A673 (cell line): Measurements from ENCODE around the gene ABCC11. TPM values are rescaled to one million over a fixed set of nuclear protein-coding genes. Genes with fewer than 3 reads are reported as not detected.

Experiments
- BruUV-seq: library from RNA; stranded (reverse); fragments of 400-500 nt; replicated peaks from 2 replicates; lab custom pipeline; 2021; lab: Mats Ljungman, UMichigan
- CTCF ChIA-PET: fragments of 300-600 bp; sonication (Branson Sonifier 250); formaldehyde crosslinking; loops from one replicate; lab custom pipeline; 2022; ENCODE audit warnings: antibody characterized with exemption; lab: Charles Lee
- POLR2A ChIA-PET: fragments of 300-600 bp; sonication (Branson Sonifier 250); formaldehyde crosslinking; loops from one replicate; lab custom pipeline; 2022; ENCODE audit warnings: antibody characterized with exemption; ENCODE audit not compliant: low non-redundant PET; lab: Charles Lee
- DNase-seq: peaks from one replicate; pipeline ENCODE4 v3.0.0-alpha.2; 2015; ENCODE audit warnings: low spot score
- H3K27ac ChIP-seq: fragments of 200-600 bp; sonication (generic); 2 replicates; pipeline ENCODE4 v1.5.1; 2016; ENCODE audit warnings: mixed run types, low read depth, mild to moderate bottlenecking, mixed read lengths, antibody characterized with exemption, low read length; ENCODE audit not compliant: poor library complexity, severe bottlenecking
- H3K27me3 ChIP-seq: fragments of 200-600 bp; sonication (generic); replicated peaks from 2 replicates; pipeline ENCODE4 v1.6.1; 2017; ENCODE audit warnings: mixed run types, low read depth, mild to moderate bottlenecking, mixed read lengths, antibody characterized with exemption, low read length; ENCODE audit not compliant: insufficient read depth, poor library complexity
- H3K36me3 ChIP-seq: fragments of 200-600 bp; sonication (generic); 2 replicates; pipeline ENCODE4 v1.6.1; 2016; ENCODE audit warnings: mixed run types, mild to moderate bottlenecking, mixed read lengths, antibody characterized with exemption, low read length; ENCODE audit not compliant: insufficient read depth, poor library complexity, severe bottlenecking
- H3K4me1 ChIP-seq: fragments of 200-600 bp; sonication (generic); 2 replicates; pipeline ENCODE4 v1.6.1; 2017; ENCODE audit warnings: mixed run types, mild to moderate bottlenecking, mixed read lengths, antibody characterized with exemption, low read length; ENCODE audit not compliant: insufficient read depth, poor library complexity, severe bottlenecking
- H3K4me3 ChIP-seq: fragments of 200-600 bp; sonication (generic); 2 replicates; pipeline ENCODE4 v1.5.1; 2016; ENCODE audit warnings: low read depth, mixed run types, mild to moderate bottlenecking, mixed read lengths, low read length; ENCODE audit not compliant: poor library complexity, severe bottlenecking
- H3K9me3 ChIP-seq: fragments of 200-600 bp; sonication (generic); 2 replicates; pipeline ENCODE4 v1.6.1; 2016; ENCODE audit warnings: mixed run types, low read depth, mild to moderate bottlenecking, mixed read lengths, antibody characterized with exemption, low read length; ENCODE audit not compliant: poor library complexity, severe bottlenecking
- EZH2 ChIP-seq: fragments of 200-600 bp; sonication (generic); IDR thresholded peaks from 2 replicates; pipeline ENCODE4 v1.6.1; 2017; ENCODE audit warnings: borderline replicate concordance, low read depth, mild to moderate bottlenecking, mixed read lengths, antibody characterized with exemption, low read length; ENCODE audit not compliant: poor library complexity, severe bottlenecking
- intact Hi-C: fragments of 100-400 bp; cut with micrococcal nuclease; formaldehyde crosslinking; loops from one replicate; pipeline ENCODE4 v1.10.0; 2022; ENCODE audit not compliant: unreplicated experiment
- total RNA-seq: library from RNA; stranded (reverse); gene quantifications from 2 replicates; pipeline ENCODE4 v1.2.3, GENCODE V29; 2021
- TF ChIP-seq, protein P1 (sequence below): fragments of 300-800, 200-600 bp; sonication (generic); conservative IDR thresholded peaks from 2 replicates; pipeline ENCODE4 v1.5.1; 2017; ENCODE audit warnings: low read depth, mild to moderate bottlenecking, antibody characterized with exemption, low read length, moderate library complexity, mixed read lengths

The ABCC11 gene
- total RNA-seq, 1 experiment from 2014 or later, result not detected

DNA sequence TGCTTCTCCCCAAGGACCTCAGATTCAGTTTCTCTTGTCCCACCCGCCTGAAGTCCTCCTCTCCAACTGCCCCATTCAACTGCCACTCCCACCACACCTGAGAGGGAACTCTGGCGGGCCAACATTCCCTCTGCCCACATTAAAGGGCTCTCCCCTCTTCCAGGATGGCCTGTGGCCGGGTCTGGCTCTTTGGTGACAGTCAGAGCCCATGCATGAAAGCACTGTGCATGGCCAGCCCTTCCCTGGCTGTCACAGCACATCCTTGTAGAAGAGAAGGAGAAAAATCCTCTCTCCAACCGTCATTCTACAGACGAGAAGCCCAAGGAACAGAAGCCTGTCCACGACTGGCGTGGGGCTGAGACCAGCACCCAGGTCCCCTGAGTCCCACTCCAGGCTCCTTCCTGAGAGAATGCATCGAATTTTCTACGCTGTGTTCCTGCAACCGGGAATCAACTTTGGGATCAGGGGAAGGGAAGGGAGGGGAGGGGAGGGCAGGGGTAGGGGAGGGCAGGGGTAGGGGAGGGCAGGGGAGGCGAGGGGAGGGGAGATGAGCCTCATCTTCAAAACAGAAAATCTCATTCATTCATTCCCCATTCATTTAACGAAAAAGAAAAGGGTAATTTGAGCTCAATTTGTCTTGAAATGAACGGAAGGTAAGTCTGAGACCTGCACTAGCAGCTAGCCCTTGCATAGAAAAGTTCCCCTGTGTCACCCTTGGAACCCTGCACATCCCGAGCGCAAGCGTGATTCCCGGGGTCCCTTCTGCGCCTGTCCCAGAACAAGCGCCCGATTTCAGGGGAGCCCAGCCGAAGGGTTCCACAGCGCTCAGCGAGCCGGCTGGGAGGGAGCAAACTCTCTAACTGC lies 91.2 kb downstream of the ABCC11 start, which contains the start of gene ABCC12:
Gene ABCC12, minus strand, starts transcription at position 68 of the 864 bp plus-strand sequence. CDS start 9,569 bp downstream, outside the sequence.
- POLR2A ChIA-PET, result no interaction called here
- no peaks in the 10 kb centered on the region for H3K9me3 ChIP-seq
- no peaks in the 10 kb centered on the region for H3K36me3 ChIP-seq
- H3K27ac ChIP-seq, result no peak within 1 kb of the TSS
- no TSS peak for BruUV-seq
- H3K27me3 ChIP-seq, result no peaks in the 10 kb centered on the region
- CTCF ChIA-PET, result interaction anchor here (0.9 kb wide), 1 partner anchor 572 kb away, joined by 4 read pairs; no protein-coding TSS in a partner anchor
- intact Hi-C loops, result loop anchor here (2.0 to 5.0 kb wide), 2 partner anchors 1013 to 1119 kb away; partner anchors contain the start of gene NETO2
- H3K4me3 ChIP-seq, result no peak within 1 kb of the TSS
- H3K4me1 ChIP-seq, result no peaks in the 10 kb centered on the region
- no peak for TF ChIP-seq EZH2
- TF ChIP-seq, protein P1, sequence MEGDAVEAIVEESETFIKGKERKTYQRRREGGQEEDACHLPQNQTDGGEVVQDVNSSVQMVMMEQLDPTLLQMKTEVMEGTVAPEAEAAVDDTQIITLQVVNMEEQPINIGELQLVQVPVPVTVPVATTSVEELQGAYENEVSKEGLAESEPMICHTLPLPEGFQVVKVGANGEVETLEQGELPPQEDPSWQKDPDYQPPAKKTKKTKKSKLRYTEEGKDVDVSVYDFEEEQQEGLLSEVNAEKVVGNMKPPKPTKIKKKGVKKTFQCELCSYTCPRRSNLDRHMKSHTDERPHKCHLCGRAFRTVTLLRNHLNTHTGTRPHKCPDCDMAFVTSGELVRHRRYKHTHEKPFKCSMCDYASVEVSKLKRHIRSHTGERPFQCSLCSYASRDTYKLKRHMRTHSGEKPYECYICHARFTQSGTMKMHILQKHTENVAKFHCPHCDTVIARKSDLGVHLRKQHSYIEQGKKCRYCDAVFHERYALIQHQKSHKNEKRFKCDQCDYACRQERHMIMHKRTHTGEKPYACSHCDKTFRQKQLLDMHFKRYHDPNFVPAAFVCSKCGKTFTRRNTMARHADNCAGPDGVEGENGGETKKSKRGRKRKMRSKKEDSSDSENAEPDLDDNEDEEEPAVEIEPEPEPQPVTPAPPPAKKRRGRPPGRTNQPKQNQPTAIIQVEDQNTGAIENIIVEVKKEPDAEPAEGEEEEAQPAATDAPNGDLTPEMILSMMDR, result no peak
- DNase-seq, result no peak

GRCh38 chr16:48153774-48154173 lies 93.6 kb downstream of the ABCC11 start:
- H3K27me3 ChIP-seq, result peaks cover 7% of the 10 kb centered on the region
- TF ChIP-seq, protein P1, result no peak
- no peak for TF ChIP-seq EZH2
- H3K9me3 ChIP-seq, result peaks cover 9% of the 10 kb centered on the region
- intact Hi-C loops, result no loop called here
- no peaks in the 10 kb centered on the region for H3K4me1 ChIP-seq
- no TSS peak for BruUV-seq
- peak; percentile 44 for DNase-seq
- ChIA-PET POLR2A (no interaction called here), CTCF (interaction anchor here (0.9 kb wide), 1 partner anchor 1116 kb away, joined by 3 read pairs; no protein-coding TSS in a partner anchor)
- H3K27ac ChIP-seq, result no peak overlapping the region
- H3K36me3 ChIP-seq, result no peaks in the 10 kb centered on the region
- no peak overlapping the region for H3K4me3 ChIP-seq

- peaks cover 12% of the 10 kb centered on the region for H3K9me3 ChIP-seq
- no peak for TF ChIP-seq EZH2
- TF ChIP-seq, protein P1, result no peak
- no peak overlapping the region for H3K27ac ChIP-seq
- no peak overlapping the region for H3K4me3 ChIP-seq
- H3K27me3 ChIP-seq, result peaks cover 7% of the 10 kb centered on the region
- ChIA-PET POLR2A (no interaction called here), CTCF (interaction anchor here (1.3 kb wide), 1 partner anchor 13 kb away, joined by 3 read pairs; no protein-coding TSS in a partner anchor)
- no peak for DNase-seq
- no TSS peak for BruUV-seq
- no peaks in the 10 kb centered on the region for H3K36me3 ChIP-seq
- intact Hi-C loops, result no loop called here
- H3K4me1 ChIP-seq, result no peaks in the 10 kb centered on the region
These were observed 95.1 kb downstream of the ABCC11 start for GRCh38 chr16:48152226-48152625.
